HEK293 (cell line): ENCODE results near the gene ETNPPL.

ENCODE experiments used
- BCL11A ChIP-seq: fragments of 450-650 bp; formaldehyde crosslinking; IDR thresholded peaks from 2 replicates; pipeline ENCODE4 v1.5.1; 2016; ENCODE audit warnings: low read depth, missing biosample characterization, missing genetic modification characterization
- BCL11B ChIP-seq: fragments of 450-650 bp; formaldehyde crosslinking; IDR thresholded peaks from 2 replicates; pipeline ENCODE4 v1.5.1; 2016; ENCODE audit warnings: low read depth, missing biosample characterization, missing genetic modification characterization
- IKZF3 ChIP-seq: fragments of 450-650 bp; IDR thresholded peaks from 2 replicates; pipeline ENCODE4 v1.5.0; 2018; ENCODE audit warnings: missing biosample characterization, mild to moderate bottlenecking, missing genetic modification characterization, moderate library complexity
- KLF8 ChIP-seq: fragments of 450-650 bp; formaldehyde crosslinking; IDR thresholded peaks from 2 replicates; pipeline ENCODE4 v1.5.1; 2016; ENCODE audit warnings: missing biosample characterization, missing genetic modification characterization
- OVOL3 ChIP-seq: fragments of 450-650 bp; formaldehyde crosslinking; IDR thresholded peaks from 2 replicates; pipeline ENCODE4 v1.5.1; 2016; ENCODE audit warnings: missing biosample characterization, missing genetic modification characterization
- TSHZ1 ChIP-seq: fragments of 450-650 bp; formaldehyde crosslinking; IDR thresholded peaks from 2 replicates; pipeline ENCODE4 v1.5.1; 2016; ENCODE audit warnings: missing biosample characterization, missing genetic modification characterization, borderline replicate concordance
- ZBTB8A ChIP-seq: fragments of 450-650 bp; formaldehyde crosslinking; IDR thresholded peaks from 2 replicates; pipeline ENCODE4 v1.5.1; 2016; ENCODE audit warnings: missing biosample characterization, missing genetic modification characterization
- ZIC2 ChIP-seq: fragments of 450-650 bp; formaldehyde crosslinking; IDR thresholded peaks from 2 replicates; pipeline ENCODE4 v1.5.1; 2016; ENCODE audit warnings: missing biosample characterization, missing genetic modification characterization
- ZNF184 ChIP-seq: fragments of 450-650 bp; IDR thresholded peaks from 2 replicates; pipeline ENCODE4 v1.5.1; 2018; ENCODE audit warnings: missing biosample characterization, mild to moderate bottlenecking, missing genetic modification characterization
- ZNF19 ChIP-seq: fragments of 450-650 bp; formaldehyde crosslinking; IDR thresholded peaks from 2 replicates; pipeline ENCODE4; 2016; ENCODE audit warnings: missing biosample characterization, missing genetic modification characterization, low read depth
- ZNF24 ChIP-seq: fragments of 450-650 bp; formaldehyde crosslinking; IDR thresholded peaks from 2 replicates; pipeline ENCODE4 v1.5.1; 2016; ENCODE audit warnings: missing biosample characterization, missing genetic modification characterization
- ZNF274 ChIP-seq, 2 experiments: fragments of 200-500 bp in 1 of 2; fragments of 450-650 bp in 1 of 2; sonication (Bioruptor generic) in 1 of 2; formaldehyde crosslinking in 1 of 2; IDR thresholded peaks; 2 replicates each; pipeline versions ENCODE4 v1.5.1 to v1.6.1; 2014 to 2016; ENCODE audit warnings: borderline replicate concordance in 1 of 2, inconsistent platforms in 1 of 2, low read length in 1 of 2, missing biosample characterization in 1 of 2, missing genetic modification characterization in 1 of 2
- ZNF366 ChIP-seq: fragments of 450-650 bp; formaldehyde crosslinking; conservative IDR thresholded peaks from 2 replicates; pipeline ENCODE4 v1.5.1; 2016; ENCODE audit warnings: missing biosample characterization, missing genetic modification characterization
- ZNF544 ChIP-seq: fragments of 450-650 bp; formaldehyde crosslinking; IDR thresholded peaks from 2 replicates; pipeline ENCODE4 v1.5.0; 2017; ENCODE audit warnings: missing biosample characterization, missing genetic modification characterization
- ZNF571 ChIP-seq: fragments of 450-650 bp; formaldehyde crosslinking; IDR thresholded peaks from 2 replicates; pipeline ENCODE4 v1.5.0; 2017; ENCODE audit warnings: missing biosample characterization, missing genetic modification characterization
- ZNF623 ChIP-seq: fragments of 450-650 bp; formaldehyde crosslinking; IDR thresholded peaks from 2 replicates; pipeline ENCODE4 v1.5.1; 2016; ENCODE audit warnings: missing biosample characterization, missing genetic modification characterization
- ZNF629 ChIP-seq: fragments of 450-650 bp; formaldehyde crosslinking; IDR thresholded peaks from 2 replicates; pipeline ENCODE4 v1.5.1; 2017; ENCODE audit warnings: missing biosample characterization, missing genetic modification characterization
- ZNF654 ChIP-seq: fragments of 450-650 bp; formaldehyde crosslinking; IDR thresholded peaks from 2 replicates; pipeline ENCODE4 v1.5.1; 2016; ENCODE audit warnings: low read depth, missing biosample characterization, missing genetic modification characterization
- ZNF76 ChIP-seq: fragments of 450-650 bp; formaldehyde crosslinking; IDR thresholded peaks from 2 replicates; pipeline ENCODE4; 2016; ENCODE audit warnings: low read depth, missing biosample characterization, missing genetic modification characterization, borderline replicate concordance
- ZNF777 ChIP-seq: fragments of 450-650 bp; formaldehyde crosslinking; IDR thresholded peaks from 2 replicates; pipeline ENCODE4 v1.5.1; 2017; ENCODE audit warnings: missing biosample characterization, missing genetic modification characterization, borderline replicate concordance
- ZNF792 ChIP-seq: fragments of 450-650 bp; formaldehyde crosslinking; IDR thresholded peaks from 2 replicates; pipeline ENCODE4 v1.5.1; 2016; ENCODE audit warnings: missing biosample characterization, missing genetic modification characterization
- TF ChIP-seq, protein P1 (sequence below): fragments of 450-650 bp; formaldehyde crosslinking; IDR thresholded peaks from 2 replicates; pipeline ENCODE4 v1.5.1; 2016; ENCODE audit warnings: missing biosample characterization, missing genetic modification characterization
- TF ChIP-seq, protein P2 (sequence below): fragments of 450-650 bp; formaldehyde crosslinking; IDR thresholded peaks from 2 replicates; pipeline ENCODE4 v1.5.1; 2016; ENCODE audit warnings: missing biosample characterization, missing genetic modification characterization
- TF ChIP-seq, protein P3 (sequence below): fragments of 450-650 bp; formaldehyde crosslinking; IDR thresholded peaks from 2 replicates; pipeline ENCODE4 v1.5.1; 2016; ENCODE audit warnings: missing biosample characterization, missing genetic modification characterization
- TF ChIP-seq, protein P4 (sequence below): fragments of 450-650 bp; formaldehyde crosslinking; IDR thresholded peaks from 2 replicates; pipeline ENCODE4 v1.5.1; 2016; ENCODE audit warnings: missing biosample characterization, missing genetic modification characterization

ETNPPL gene

GRCh38 chr4:108762559-108763225 lies at the start of gene ETNPPL (continued):
- no peak for TF ChIP-seq ZNF654
- no peak for TF ChIP-seq ZNF571
- TF ChIP-seq ZIC2 (tag by site-specific recombination): 0 out of 2 replicates have a peak, but pooled peaks have one; percentile 11
- peak; percentile 74 for TF ChIP-seq ZBTB8A (tag by site-specific recombination)
- peak; percentile 41; the same call in 1 of the 2 replicates for TF ChIP-seq ZNF366
- TF ChIP-seq, protein P1, sequence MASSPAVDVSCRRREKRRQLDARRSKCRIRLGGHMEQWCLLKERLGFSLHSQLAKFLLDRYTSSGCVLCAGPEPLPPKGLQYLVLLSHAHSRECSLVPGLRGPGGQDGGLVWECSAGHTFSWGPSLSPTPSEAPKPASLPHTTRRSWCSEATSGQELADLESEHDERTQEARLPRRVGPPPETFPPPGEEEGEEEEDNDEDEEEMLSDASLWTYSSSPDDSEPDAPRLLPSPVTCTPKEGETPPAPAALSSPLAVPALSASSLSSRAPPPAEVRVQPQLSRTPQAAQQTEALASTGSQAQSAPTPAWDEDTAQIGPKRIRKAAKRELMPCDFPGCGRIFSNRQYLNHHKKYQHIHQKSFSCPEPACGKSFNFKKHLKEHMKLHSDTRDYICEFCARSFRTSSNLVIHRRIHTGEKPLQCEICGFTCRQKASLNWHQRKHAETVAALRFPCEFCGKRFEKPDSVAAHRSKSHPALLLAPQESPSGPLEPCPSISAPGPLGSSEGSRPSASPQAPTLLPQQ (tag by site-specific recombination): peak; percentile 97
- TF ChIP-seq ZNF623: no peak
- TF ChIP-seq ZNF24 (tag by site-specific recombination): 0 out of 2 replicates have a peak, but pooled peaks have one; percentile 38
- TF ChIP-seq ZNF76: peak; percentile 64; the same call in 1 of the 2 replicates
- TF ChIP-seq ZNF274 (IDR thresholded peaks at IDR 0.05; ENCODE audit: low read length): no peak
- no peak for TF ChIP-seq ZNF274 (tag by site-specific recombination; IDR thresholded peaks at IDR 0.05; ENCODE audit: borderline replicate concordance)
- no peak for TF ChIP-seq TSHZ1 (tag by site-specific recombination)
- TF ChIP-seq ZNF792: no peak; the same call in none of the 2 replicates
- TF ChIP-seq ZNF19 (tag by site-specific recombination): no peak
- TF ChIP-seq ZNF184 (tag by site-specific recombination): no peak
- TF ChIP-seq, protein P2, sequence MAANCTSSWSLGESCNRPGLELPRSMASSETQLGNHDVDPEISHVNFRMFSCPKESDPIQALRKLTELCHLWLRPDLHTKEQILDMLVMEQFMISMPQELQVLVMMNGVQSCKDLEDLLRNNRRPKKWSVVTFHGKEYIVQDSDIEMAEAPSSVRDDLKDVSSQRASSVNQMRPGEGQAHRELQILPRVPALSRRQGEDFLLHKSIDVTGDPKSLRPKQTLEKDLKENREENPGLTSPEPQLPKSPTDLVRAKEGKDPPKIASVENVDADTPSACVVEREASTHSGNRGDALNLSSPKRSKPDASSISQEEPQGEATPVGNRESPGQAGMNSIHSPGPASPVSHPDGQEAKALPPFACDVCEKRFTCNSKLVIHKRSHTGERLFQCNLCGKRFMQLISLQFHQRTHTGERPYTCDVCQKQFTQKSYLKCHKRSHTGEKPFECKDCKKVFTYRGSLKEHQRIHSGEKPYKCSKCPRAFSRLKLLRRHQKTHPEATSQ (tag by site-specific recombination): no peak
- TF ChIP-seq IKZF3 (tag by site-specific recombination): no peak
- no peak for TF ChIP-seq KLF8
- peak; percentile 66; the same call in 1 of the 2 replicates for TF ChIP-seq ZNF777
- TF ChIP-seq, protein P3, sequence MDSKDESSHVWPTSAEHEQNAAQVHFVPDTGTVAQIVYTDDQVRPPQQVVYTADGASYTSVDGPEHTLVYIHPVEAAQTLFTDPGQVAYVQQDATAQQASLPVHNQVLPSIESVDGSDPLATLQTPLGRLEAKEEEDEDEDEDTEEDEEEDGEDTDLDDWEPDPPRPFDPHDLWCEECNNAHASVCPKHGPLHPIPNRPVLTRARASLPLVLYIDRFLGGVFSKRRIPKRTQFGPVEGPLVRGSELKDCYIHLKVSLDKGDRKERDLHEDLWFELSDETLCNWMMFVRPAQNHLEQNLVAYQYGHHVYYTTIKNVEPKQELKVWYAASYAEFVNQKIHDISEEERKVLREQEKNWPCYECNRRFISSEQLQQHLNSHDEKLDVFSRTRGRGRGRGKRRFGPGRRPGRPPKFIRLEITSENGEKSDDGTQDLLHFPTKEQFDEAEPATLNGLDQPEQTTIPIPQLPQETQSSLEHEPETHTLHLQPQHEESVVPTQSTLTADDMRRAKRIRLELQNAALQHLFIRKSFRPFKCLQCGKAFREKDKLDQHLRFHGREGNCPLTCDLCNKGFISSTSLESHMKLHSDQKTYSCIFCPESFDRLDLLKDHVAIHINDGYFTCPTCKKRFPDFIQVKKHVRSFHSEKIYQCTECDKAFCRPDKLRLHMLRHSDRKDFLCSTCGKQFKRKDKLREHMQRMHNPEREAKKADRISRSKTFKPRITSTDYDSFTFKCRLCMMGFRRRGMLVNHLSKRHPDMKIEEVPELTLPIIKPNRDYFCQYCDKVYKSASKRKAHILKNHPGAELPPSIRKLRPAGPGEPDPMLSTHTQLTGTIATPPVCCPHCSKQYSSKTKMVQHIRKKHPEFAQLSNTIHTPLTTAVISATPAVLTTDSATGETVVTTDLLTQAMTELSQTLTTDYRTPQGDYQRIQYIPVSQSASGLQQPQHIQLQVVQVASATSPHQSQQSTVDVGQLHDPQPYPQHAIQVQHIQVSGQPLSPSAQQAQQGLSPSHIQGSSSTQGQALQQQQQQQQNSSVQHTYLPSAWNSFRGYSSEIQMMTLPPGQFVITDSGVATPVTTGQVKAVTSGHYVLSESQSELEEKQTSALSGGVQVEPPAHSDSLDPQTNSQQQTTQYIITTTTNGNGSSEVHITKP (tag by site-specific recombination): peak; percentile 63
- TF ChIP-seq, protein P4, sequence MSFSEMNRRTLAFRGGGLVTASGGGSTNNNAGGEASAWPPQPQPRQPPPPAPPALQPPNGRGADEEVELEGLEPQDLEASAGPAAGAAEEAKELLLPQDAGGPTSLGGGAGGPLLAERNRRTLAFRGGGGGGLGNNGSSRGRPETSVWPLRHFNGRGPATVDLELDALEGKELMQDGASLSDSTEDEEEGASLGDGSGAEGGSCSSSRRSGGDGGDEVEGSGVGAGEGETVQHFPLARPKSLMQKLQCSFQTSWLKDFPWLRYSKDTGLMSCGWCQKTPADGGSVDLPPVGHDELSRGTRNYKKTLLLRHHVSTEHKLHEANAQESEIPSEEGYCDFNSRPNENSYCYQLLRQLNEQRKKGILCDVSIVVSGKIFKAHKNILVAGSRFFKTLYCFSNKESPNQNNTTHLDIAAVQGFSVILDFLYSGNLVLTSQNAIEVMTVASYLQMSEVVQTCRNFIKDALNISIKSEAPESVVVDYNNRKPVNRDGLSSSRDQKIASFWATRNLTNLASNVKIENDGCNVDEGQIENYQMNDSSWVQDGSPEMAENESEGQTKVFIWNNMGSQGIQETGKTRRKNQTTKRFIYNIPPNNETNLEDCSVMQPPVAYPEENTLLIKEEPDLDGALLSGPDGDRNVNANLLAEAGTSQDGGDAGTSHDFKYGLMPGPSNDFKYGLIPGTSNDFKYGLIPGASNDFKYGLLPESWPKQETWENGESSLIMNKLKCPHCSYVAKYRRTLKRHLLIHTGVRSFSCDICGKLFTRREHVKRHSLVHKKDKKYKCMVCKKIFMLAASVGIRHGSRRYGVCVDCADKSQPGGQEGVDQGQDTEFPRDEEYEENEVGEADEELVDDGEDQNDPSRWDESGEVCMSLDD: no peak
- TF ChIP-seq OVOL3 (tag by site-specific recombination): no peak
- TF ChIP-seq ZNF629 (tag by site-specific recombination): 0 out of 2 replicates have a peak, but pooled peaks have one; percentile 26
- no peak for TF ChIP-seq BCL11A (tag by site-specific recombination)
- no peak for TF ChIP-seq BCL11B (tag by site-specific recombination)
- no peak for TF ChIP-seq ZNF544 (tag by site-specific recombination)
